WTC11 (cell line): ENCODE results near the gene DYSF. TPM values are rescaled to one million over a fixed set of nuclear protein-coding genes. Genes with fewer than 3 reads are reported as not detected.
A peak's percentile ranks its signal among the peaks of the same experiment; 100 is the strongest.

Experiments
- ATAC-seq: fragments of 200-7000 bp; cut with Tn5 transposase; 2 replicates; pipeline ENCODE4 v1.10.0; 2021; ENCODE audit warnings: mild to moderate bottlenecking, moderate library complexity
- CTCF ChIA-PET: fragments of 300-600 bp; sonication (Branson Sonifier 250); formaldehyde crosslinking; loops from one replicate; lab custom pipeline; 2021; ENCODE audit warnings: antibody characterized with exemption; lab: Charles Lee
- POLR2A ChIA-PET: fragments of 350-600 bp; sonication (Branson Sonifier 250); formaldehyde crosslinking; loops from one replicate; lab custom pipeline; 2021; ENCODE audit warnings: antibody characterized with exemption; lab: Charles Lee
- DNase-seq: peaks from one replicate; pipeline ENCODE4 v3.0.0; 2021; ENCODE audit warnings: low spot score
- H3K27ac Mint-ChIP-seq: 2 replicates; pipeline ENCODE4 v1.8.0; 2021; ENCODE audit warnings: mixed read lengths
- H3K27me3 Mint-ChIP-seq: 2 replicates; pipeline ENCODE4 v1.8.0; 2021; ENCODE audit warnings: low read depth, mild to moderate bottlenecking, moderate library complexity, mixed read lengths
- H3K36me3 Mint-ChIP-seq: 2 replicates; pipeline ENCODE4 v1.8.0; 2021; ENCODE audit warnings: mixed read lengths
- H3K4me1 Mint-ChIP-seq: 2 replicates; pipeline ENCODE4 v1.8.0; 2022; ENCODE audit warnings: mixed read lengths
- H3K4me3 Mint-ChIP-seq: 2 replicates; pipeline ENCODE4 v1.8.0; 2021; ENCODE audit warnings: mild to moderate bottlenecking, moderate library complexity, mixed read lengths
- H3K9me3 Mint-ChIP-seq: 2 replicates; pipeline ENCODE4 v1.8.0; 2021; ENCODE audit warnings: mixed read lengths
- AR ChIP-seq: fragments of 250-450 bp; sonication (Bioruptor Pico); IDR thresholded peaks from 2 replicates; pipeline ENCODE4 v1.9.0; 2021; ENCODE audit warnings: mild to moderate bottlenecking
- ARID4B ChIP-seq: sonication (generic); formaldehyde crosslinking; IDR thresholded peaks from 2 replicates; pipeline ENCODE4 v1.8.0; 2023; ENCODE audit warnings: missing genetic modification reagents, mild to moderate bottlenecking, borderline replicate concordance
- ATF1 ChIP-seq: sonication (generic); formaldehyde crosslinking; IDR thresholded peaks from 2 replicates; pipeline ENCODE4 v1.8.1; 2023; ENCODE audit warnings: mild to moderate bottlenecking, moderate library complexity, missing genetic modification reagents
- CREB1 ChIP-seq: sonication (generic); formaldehyde crosslinking; IDR thresholded peaks from 2 replicates; pipeline ENCODE4 v1.8.0; 2023; ENCODE audit warnings: mild to moderate bottlenecking, missing genetic modification reagents
- CTCF ChIP-seq: fragments of 200-600 bp; IDR thresholded peaks from 2 replicates; pipeline ENCODE4 v1.8.0; 2022; ENCODE audit warnings: antibody characterized with exemption
- GTF2I ChIP-seq: fragments of 250-450 bp; sonication (Bioruptor Pico); conservative IDR thresholded peaks from 2 replicates; pipeline ENCODE4 v1.4.0; 2021; ENCODE audit warnings: mild to moderate bottlenecking
- MAX ChIP-seq: sonication (generic); formaldehyde crosslinking; IDR thresholded peaks from 2 replicates; pipeline ENCODE4 v1.8.0; 2022; ENCODE audit warnings: mild to moderate bottlenecking, missing genetic modification reagents
- NFATC4 ChIP-seq: fragments of 250-450 bp; sonication (Bioruptor Pico); IDR thresholded peaks from 2 replicates; pipeline ENCODE4 v1.9.0; 2021; ENCODE audit warnings: mild to moderate bottlenecking
- NFE2L1 ChIP-seq: sonication (generic); formaldehyde crosslinking; IDR thresholded peaks from 2 replicates; pipeline ENCODE4 v1.8.1; 2023; ENCODE audit warnings: missing genetic modification reagents
- NR3C1 ChIP-seq: sonication (generic); formaldehyde crosslinking; conservative IDR thresholded peaks from 2 replicates; pipeline ENCODE4 v1.8.1; 2023; ENCODE audit warnings: low read depth, mild to moderate bottlenecking, missing genetic modification reagents
- SMAD3 ChIP-seq: sonication (generic); formaldehyde crosslinking; IDR thresholded peaks from 2 replicates; pipeline ENCODE4 v1.8.0; 2022; ENCODE audit warnings: missing genetic modification reagents, mild to moderate bottlenecking, borderline replicate concordance
- TCF7 ChIP-seq: sonication (generic); formaldehyde crosslinking; IDR thresholded peaks from 2 replicates; pipeline ENCODE4 v1.8.0; 2022; ENCODE audit warnings: mild to moderate bottlenecking, low read depth, missing genetic modification reagents, moderate library complexity
- USF1 ChIP-seq: sonication (generic); formaldehyde crosslinking; IDR thresholded peaks from 2 replicates; pipeline ENCODE4 v1.8.0; 2022; ENCODE audit warnings: mild to moderate bottlenecking, missing genetic modification reagents
- ZNF416 ChIP-seq: fragments of 250-450 bp; sonication (Bioruptor Pico); IDR thresholded peaks from 2 replicates; pipeline ENCODE4 v1.9.0; 2021; ENCODE audit warnings: mild to moderate bottlenecking, inconsistent platforms
- ZNF425 ChIP-seq: fragments of 250-450 bp; sonication (Bioruptor Pico); conservative IDR thresholded peaks from 2 replicates; pipeline ENCODE4 v1.9.0; 2021; ENCODE audit warnings: mild to moderate bottlenecking
- ZNF512 ChIP-seq: sonication (generic); formaldehyde crosslinking; IDR thresholded peaks from 2 replicates; pipeline ENCODE4 v1.8.1; 2022; ENCODE audit warnings: missing genetic modification reagents, borderline replicate concordance
- ZNF671 ChIP-seq: fragments of 250-450 bp; sonication (Bioruptor Pico); IDR thresholded peaks from 2 replicates; pipeline ENCODE4 v1.8.0; 2021; ENCODE audit warnings: mild to moderate bottlenecking
- total RNA-seq: library from RNA; stranded (reverse); gene quantifications from 3 replicates; pipeline ENCODE4 v1.2.3, GENCODE V29; 2021

DYSF gene
- total RNA-seq, 1 experiment from 2014 or later, result 14.8 TPM

- TF ChIP-seq MAX (CRISPR knock-in tag), result no peak
- TF ChIP-seq SMAD3 (CRISPR knock-in tag), result no peak
- TF ChIP-seq CTCF, result no peak
- TF ChIP-seq ZNF512 (CRISPR knock-in tag), result no peak
- no peak for TF ChIP-seq ZNF671 (CRISPR knock-in tag)
Observed at GRCh38 chr2:71570951-71571460, 117.6 kb downstream of the DYSF start (continued).

- no peaks in the 10 kb centered on the region for H3K4me1 Mint-ChIP-seq
Observed at GRCh38 chr2:71571945-71572344, 118.6 kb downstream of the DYSF start.

GRCh38 chr2:71575966-71576365 lies 122.6 kb downstream of the DYSF start:
- Mint-ChIP-seq H3K4me1 (no peaks in the 10 kb centered on the region), H3K4me3 (no peak overlapping the region), H3K36me3 (peaks cover 5% of the 10 kb centered on the region; the same call in 1 of the 2 replicates), H3K27me3 (no peaks in the 10 kb centered on the region), H3K9me3 (no peaks in the 10 kb centered on the region), H3K27ac (peak overlapping the region; percentile 76)
- ChIA-PET POLR2A (no interaction called here), CTCF (interaction anchor here (1.1 to 1.2 kb wide), 2 partner anchors 19 to 1287 kb away, joined by 3 to 4 read pairs; no protein-coding TSS in a partner anchor)
- ATAC-seq, result peak; percentile 41; the same call in 1 of the 2 replicates
- DNase-seq, result no peak
- TF ChIP-seq USF1 (CRISPR knock-in tag) (no peak), TCF7 (CRISPR knock-in tag) (no peak), AR (CRISPR knock-in tag) (no peak), NFATC4 (CRISPR knock-in tag) (no peak), NFE2L1 (CRISPR knock-in tag) (no peak), ARID4B (CRISPR knock-in tag) (no peak), ZNF425 (CRISPR knock-in tag) (no peak), NR3C1 (CRISPR knock-in tag) (no peak), CREB1 (CRISPR knock-in tag) (no peak)

More at GRCh38 chr2:71571945-71572344, 118.6 kb downstream of the DYSF start:
- H3K36me3 Mint-ChIP-seq, result peaks cover 5% of the 10 kb centered on the region; the same call in 1 of the 2 replicates
- DNase-seq (no peak), ATAC-seq (no peak)
- H3K27me3 Mint-ChIP-seq, result no peaks in the 10 kb centered on the region
- H3K9me3 Mint-ChIP-seq, result no peaks in the 10 kb centered on the region
- no peak for TF ChIP-seq ATF1
- no peak for TF ChIP-seq GTF2I
- TF ChIP-seq ZNF416 (CRISPR knock-in tag), result no peak
- no peak for TF ChIP-seq CREB1 (CRISPR knock-in tag)
- no peak for TF ChIP-seq USF1 (CRISPR knock-in tag)
- TF ChIP-seq NFATC4 (CRISPR knock-in tag), result no peak
- H3K4me3 Mint-ChIP-seq, result no peak overlapping the region
- CTCF ChIA-PET, result no interaction called here
- no peak overlapping the region for H3K27ac Mint-ChIP-seq
- POLR2A ChIA-PET, result no interaction called here
